CD14-positive monocyte (primary cell): ENCODE measurements around the gene TSHZ2. TPM values are rescaled to one million over a fixed set of nuclear protein-coding genes. Genes with fewer than 3 reads are reported as not detected.
"Not testable (repeated sequence)": the region's sequence is repeated elsewhere in the genome, so short reads cannot be mapped to it uniquely, and the experiment has no call there.

Experiments used
- DNase-seq, 3 donors: peaks; one replicate each; pipeline ENCODE4 v3.0.0-alpha.2; 2011 to 2022
- H2AFZ ChIP-seq: 2 replicates; pipeline ENCODE4 v1.6.0; 2012; ENCODE audit warnings: mild to moderate bottlenecking, low read depth, low read length, inconsistent platforms; ENCODE audit not compliant: insufficient read depth, poor library complexity, severe bottlenecking
- H3K27ac ChIP-seq, 2 donors: 1 replicate in 1 of 2; 2 replicates in 1 of 2; pipeline ENCODE4 v1.5.1; 2012 to 2013; ENCODE audit warnings: low read length in 2 of 2, control low read depth in 1 of 2, inconsistent platforms in 1 of 2, low read depth in 1 of 2, mild to moderate bottlenecking in 1 of 2
- H3K27me3 ChIP-seq, 2 donors: one replicate each; pipeline versions ENCODE4 v1.6.0 to v1.6.1; 2011 to 2013; ENCODE audit warnings: low read length in 2 of 2; ENCODE audit not compliant: control insufficient read depth in 2 of 2, insufficient read depth in 2 of 2
- H3K36me3 ChIP-seq, 2 donors: replicated peaks in 1 of 2; 1 replicate in 1 of 2; 2 replicates in 1 of 2; pipeline versions ENCODE4 v1.5.1 to v1.6.1; 2012 to 2013; ENCODE audit warnings: low read length in 2 of 2, control low read depth in 1 of 2, inconsistent platforms in 1 of 2, mild to moderate bottlenecking in 1 of 2; ENCODE audit not compliant: insufficient read depth in 2 of 2, control insufficient read depth in 1 of 2
- H3K4me1 ChIP-seq, 2 donors: 1 replicate in 1 of 2; 2 replicates in 1 of 2; pipeline versions ENCODE4 v1.5.1 to v1.6.1; 2012 to 2013; ENCODE audit warnings: low read length in 2 of 2, control low read depth in 1 of 2, inconsistent platforms in 1 of 2, mild to moderate bottlenecking in 1 of 2, moderate library complexity in 1 of 2; ENCODE audit not compliant: insufficient read depth in 2 of 2, control insufficient read depth in 1 of 2
- H3K4me2 ChIP-seq: replicated peaks from 2 replicates; pipeline ENCODE3; 2012; ENCODE audit warnings: low read length, moderate library complexity, mild to moderate bottlenecking; ENCODE audit not compliant: poor library complexity, severe bottlenecking; ENCODE audit errors: extremely low read depth
- H3K4me3 ChIP-seq, 3 experiments: fragments of 200-600 bp in 1 of 3; sonication (generic) in 1 of 3; replicated peaks in 1 of 3; 1 replicate in 2 of 3; 2 replicates in 1 of 3; pipeline ENCODE4 v1.5.1; 2011 to 2013; ENCODE audit warnings: low read length in 3 of 3, mild to moderate bottlenecking in 3 of 3, control low read depth in 2 of 3, low read depth in 2 of 3, inconsistent platforms in 1 of 3, moderate library complexity in 1 of 3
- H3K79me2 ChIP-seq: 2 replicates; pipeline ENCODE4 v1.6.0; 2012; ENCODE audit warnings: mild to moderate bottlenecking, control low read depth, inconsistent platforms, low read length, moderate library complexity; ENCODE audit not compliant: insufficient read depth
- H3K9ac ChIP-seq: 2 replicates; pipeline ENCODE4 v1.6.0; 2017; ENCODE audit warnings: low read length, mild to moderate bottlenecking; ENCODE audit not compliant: insufficient read depth, poor library complexity, severe bottlenecking
- H3K9me3 ChIP-seq, 2 donors: replicated peaks in 1 of 2; 1 replicate in 1 of 2; 2 replicates in 1 of 2; pipeline versions ENCODE4 v1.5.1 to v1.6.1; 2012 to 2013; ENCODE audit warnings: low read length in 2 of 2, control low read depth in 1 of 2; ENCODE audit not compliant: control insufficient read depth in 1 of 2, insufficient read depth in 1 of 2
- H4K20me1 ChIP-seq: 2 replicates; pipeline ENCODE4 v1.6.0; 2012; ENCODE audit warnings: mild to moderate bottlenecking, low read length, control low read depth, moderate library complexity; ENCODE audit not compliant: insufficient read depth
- H3K27ac Mint-ChIP-seq, 7 donors: one replicate each; pipeline ENCODE4 v1.8.0; 2020; ENCODE audit warnings: mild to moderate bottlenecking in 7 of 7, mixed read lengths in 7 of 7, moderate library complexity in 6 of 7, inconsistent platforms in 2 of 7
- H3K27me3 Mint-ChIP-seq, 3 donors: one replicate each; pipeline ENCODE4 v1.8.0; 2021 to 2022; ENCODE audit warnings: low read depth in 3 of 3, mild to moderate bottlenecking in 3 of 3, mixed read lengths in 3 of 3, moderate library complexity in 3 of 3, inconsistent platforms in 1 of 3
- H3K36me3 Mint-ChIP-seq, 2 donors: one replicate each; pipeline ENCODE4 v1.8.0; 2020; ENCODE audit warnings: mixed read lengths in 2 of 2, inconsistent platforms in 1 of 2, mild to moderate bottlenecking in 1 of 2
- H3K4me1 Mint-ChIP-seq: one replicate; pipeline ENCODE4 v1.8.0; 2020; ENCODE audit warnings: mild to moderate bottlenecking, mixed read lengths
- H3K4me3 Mint-ChIP-seq, 2 donors: one replicate each; pipeline ENCODE4 v1.8.0; 2020; ENCODE audit warnings: mild to moderate bottlenecking in 2 of 2, mixed read lengths in 2 of 2, moderate library complexity in 1 of 2
- H3K9me3 Mint-ChIP-seq, 7 donors: one replicate each; pipeline ENCODE4 v1.8.0; 2020 to 2022; ENCODE audit warnings: mixed read lengths in 7 of 7, mild to moderate bottlenecking in 6 of 7, moderate library complexity in 6 of 7, inconsistent platforms in 2 of 7
- WGBS: methylation state at CpG from one replicate; pipeline ENCODE4 v1.1.5; 2013; ENCODE audit warnings: missing lambda C conversion rate; ENCODE audit not compliant: insufficient coverage; 5-methylcytosine and 5-hydroxymethylcytosine counted together
- intact Hi-C, 2 donors: fragments of 100-400 bp; cut with micrococcal nuclease; formaldehyde crosslinking; loops; one replicate each; pipeline versions ENCODE4 v1.15.0 to v1.15.1; 2023
- polyA plus RNA-seq, 3 donors: library from polyadenylated mRNA; depleted of rRNA in 1 of 3; unstranded in 2 of 3; stranded (reverse) in 1 of 3; fragments of 300-500 nt in 2 of 3; fragments of >200 nt in 1 of 3; fragmentation: Illumina TruSeq in 2 of 3; gene quantifications; 1 replicate in 2 of 3; 2 replicates in 1 of 3; pipeline ENCODE4 v1.2.3, GENCODE V29; 2012 to 2021
- TF ChIP-seq, protein P1 (sequence below): fragments of 200-600 bp; IDR thresholded peaks from one replicate; pipeline ENCODE4 v1.8.0; 2022; ENCODE audit warnings: antibody characterized with exemption, mild to moderate bottlenecking

Gene TSHZ2
- polyA plus RNA-seq, 3 donors = not detected

DNA sequence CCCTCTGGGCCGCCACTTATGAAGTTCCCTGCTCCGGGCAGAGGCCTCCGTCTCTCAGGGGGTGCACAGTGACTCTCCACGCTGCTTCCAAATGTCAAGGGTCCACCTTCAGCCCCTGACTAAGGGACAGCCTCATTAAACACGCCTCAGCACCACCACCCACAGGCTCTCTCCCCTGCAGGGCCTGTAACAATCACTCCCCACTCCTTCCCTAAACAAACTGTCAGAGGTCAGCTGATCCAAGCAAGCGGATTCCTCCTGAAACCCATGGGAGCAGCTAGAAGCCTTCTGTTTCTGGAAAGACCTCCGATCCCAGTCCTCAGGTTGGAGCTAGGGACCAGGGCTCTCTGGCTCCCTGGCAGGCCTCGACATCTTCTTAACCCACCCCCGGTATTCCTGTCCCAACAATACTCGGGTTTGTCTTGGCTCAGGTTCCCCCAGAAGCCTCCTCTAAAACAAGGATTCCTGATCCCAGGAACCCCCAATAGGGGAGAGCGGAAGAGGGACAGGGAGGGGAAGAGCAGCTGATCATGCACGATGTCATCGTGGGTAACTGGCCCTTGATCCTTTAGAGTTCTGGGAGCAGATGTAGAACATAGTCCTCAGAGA, 440.5 kb downstream of the TSHZ2 start:
- Histone ChIP-seq H3K79me2 (no peaks in the 10 kb centered on the region), H3K4me3 (no peak overlapping the region), H3K27ac (no peak overlapping the region), H3K9ac (no peak overlapping the region), H3K36me3 (no peaks in the 10 kb centered on the region), H2AFZ (no peak overlapping the region), H3K27me3 (no peaks in the 10 kb centered on the region), H3K9me3 (no peaks in the 10 kb centered on the region), H4K20me1 (no peaks in the 10 kb centered on the region), H3K4me2 (peak overlapping the region; percentile 39), H3K4me1 (no peaks in the 10 kb centered on the region)
- no peaks in the 10 kb centered on the region for H3K36me3 Mint-ChIP-seq
- TF ChIP-seq, protein P1, sequence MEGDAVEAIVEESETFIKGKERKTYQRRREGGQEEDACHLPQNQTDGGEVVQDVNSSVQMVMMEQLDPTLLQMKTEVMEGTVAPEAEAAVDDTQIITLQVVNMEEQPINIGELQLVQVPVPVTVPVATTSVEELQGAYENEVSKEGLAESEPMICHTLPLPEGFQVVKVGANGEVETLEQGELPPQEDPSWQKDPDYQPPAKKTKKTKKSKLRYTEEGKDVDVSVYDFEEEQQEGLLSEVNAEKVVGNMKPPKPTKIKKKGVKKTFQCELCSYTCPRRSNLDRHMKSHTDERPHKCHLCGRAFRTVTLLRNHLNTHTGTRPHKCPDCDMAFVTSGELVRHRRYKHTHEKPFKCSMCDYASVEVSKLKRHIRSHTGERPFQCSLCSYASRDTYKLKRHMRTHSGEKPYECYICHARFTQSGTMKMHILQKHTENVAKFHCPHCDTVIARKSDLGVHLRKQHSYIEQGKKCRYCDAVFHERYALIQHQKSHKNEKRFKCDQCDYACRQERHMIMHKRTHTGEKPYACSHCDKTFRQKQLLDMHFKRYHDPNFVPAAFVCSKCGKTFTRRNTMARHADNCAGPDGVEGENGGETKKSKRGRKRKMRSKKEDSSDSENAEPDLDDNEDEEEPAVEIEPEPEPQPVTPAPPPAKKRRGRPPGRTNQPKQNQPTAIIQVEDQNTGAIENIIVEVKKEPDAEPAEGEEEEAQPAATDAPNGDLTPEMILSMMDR = no peak
- H3K4me3 Mint-ChIP-seq = peak overlapping the region; percentile 26 to 68
- intact Hi-C loops = no loop called here
- WGBS = 85% methylated on average over 9 of the region's 13 CpGs
- H3K27ac Mint-ChIP-seq = no peak overlapping the region
- H3K27me3 Mint-ChIP-seq = peaks cover 0 to 7% (median 3%) of the 10 kb centered on the region in 3 donors
- H3K4me1 Mint-ChIP-seq = peaks cover 4% of the 10 kb centered on the region
- no peak for DNase-seq
- no peaks in the 10 kb centered on the region for H3K9me3 Mint-ChIP-seq

DNA sequence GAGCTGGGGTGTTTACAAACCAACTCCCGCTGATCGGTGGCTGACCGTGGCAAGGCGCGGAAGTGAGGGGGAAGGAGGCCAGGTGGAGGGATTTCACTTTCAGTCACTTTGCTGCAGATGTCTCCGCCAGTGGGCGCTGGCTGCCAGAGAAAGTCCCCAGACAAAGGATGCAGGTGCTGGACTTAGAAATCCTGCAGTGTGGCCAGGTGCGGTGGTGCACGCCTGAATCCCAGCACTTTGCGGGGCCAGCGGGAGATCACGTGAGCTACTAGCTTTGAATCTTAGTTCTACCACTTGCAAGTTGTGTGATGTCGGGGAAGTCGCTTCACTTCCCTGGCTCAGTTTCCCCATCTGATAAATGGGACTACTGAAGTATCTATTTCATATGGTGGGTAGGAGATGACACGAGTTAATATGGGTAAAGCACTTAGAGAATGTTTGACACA, 441.1 kb downstream of the TSHZ2 start:
- intact Hi-C loops = no loop called here

DNA sequence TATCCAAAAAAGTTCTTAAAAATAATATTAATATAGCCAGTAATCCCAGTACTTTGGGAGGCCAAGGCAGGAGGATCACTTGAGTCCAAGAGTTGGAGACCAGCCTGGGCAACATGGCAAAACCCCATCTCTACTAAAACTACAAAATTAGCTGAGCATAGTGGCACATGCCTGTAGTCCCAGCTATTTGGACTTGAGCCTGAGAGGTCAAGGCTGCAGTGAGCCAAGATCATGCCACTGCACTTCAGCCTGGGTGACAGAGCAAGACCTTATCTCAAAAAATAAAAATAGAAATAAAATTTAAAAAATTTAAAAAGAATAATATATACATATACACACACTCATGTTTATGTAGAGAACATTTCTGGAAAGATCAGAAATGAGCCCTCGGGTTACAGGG, 441.7 kb downstream of the TSHZ2 start:
- intact Hi-C loops, H3K79me2 ChIP-seq, DNase-seq, H3K4me3 Mint-ChIP-seq, H3K4me2 ChIP-seq, H3K4me3 ChIP-seq, H3K4me1 Mint-ChIP-seq, H3K9me3 Mint-ChIP-seq, H3K9ac ChIP-seq, H3K27me3 ChIP-seq, H3K36me3 Mint-ChIP-seq, H2AFZ ChIP-seq, H3K27ac Mint-ChIP-seq, H3K27ac ChIP-seq, H3K4me1 ChIP-seq, H3K9me3 ChIP-seq, H3K36me3 ChIP-seq, H4K20me1 ChIP-seq: not testable (repeated sequence)
- H3K27me3 Mint-ChIP-seq = peaks cover 0 to 10% (median 3%) of the 10 kb centered on the region in 3 donors
- WGBS = no CpG with 5 or more reads among the region's 1 CpG

More for the DNA sequence above, 441.1 kb downstream of the TSHZ2 start:
- WGBS = 13% methylated on average over 9 of the region's 15 CpGs
- TF ChIP-seq, protein P1 = peak; percentile 36
- H3K4me2 ChIP-seq = peak overlapping the region; percentile 39
- H3K9me3 ChIP-seq = no peaks in the 10 kb centered on the region
- H3K27ac Mint-ChIP-seq = no peak overlapping the region
- no peak overlapping the region for H3K9ac ChIP-seq
- H3K36me3 Mint-ChIP-seq = no peaks in the 10 kb centered on the region
- peaks cover 4% of the 10 kb centered on the region for H3K4me1 Mint-ChIP-seq
- peak overlapping the region; percentile 26 to 68 for H3K4me3 Mint-ChIP-seq
- H3K4me1 ChIP-seq = no peaks in the 10 kb centered on the region
- no peak overlapping the region for H2AFZ ChIP-seq
- H3K9me3 Mint-ChIP-seq = no peaks in the 10 kb centered on the region
- H3K27me3 Mint-ChIP-seq = peaks cover 0 to 7% (median 3%) of the 10 kb centered on the region in 3 donors
- H3K36me3 ChIP-seq = no peaks in the 10 kb centered on the region
- H3K4me3 ChIP-seq = no peak overlapping the region
- peak in 2 of 3 donors; percentile 5 to 10 for DNase-seq
- no peaks in the 10 kb centered on the region for H3K79me2 ChIP-seq
- no peak overlapping the region for H3K27ac ChIP-seq
- no peaks in the 10 kb centered on the region for H3K27me3 ChIP-seq
- no peaks in the 10 kb centered on the region for H4K20me1 ChIP-seq
